ENCODE measurements around the gene ADAMTS18. TPM values are rescaled to one million over a fixed set of nuclear protein-coding genes. Genes with fewer than 3 reads are reported as not detected.

Gene ADAMTS18
- total RNA-seq, 8 experiments from 2014 or later = 0.75 to 2.9 (median 1.0) TPM; not detected in 3

- ATAC-seq (replicated peaks in 6 of 8) = no peak
- no peak overlapping the region for H3K4me3 ChIP-seq
- H3K27ac ChIP-seq = no peak overlapping the region
- H3K4me1 ChIP-seq (replicated peaks in 1 of 2) = no peaks in the 10 kb centered on the region
- in situ Hi-C loops (cut with MboI; ENCODE audit: low pct_unique_long_range_greater_than_20kb in 2 of 9, low sequenced_read_pairs in 9 of 9, unreplicated experiment in 9 of 9) = no loop called here
- WGBS, 10 experiments = 0 to 100% (median 79%) methylated on average over 1 to 2 of the region's 2 CpGs
Observed at GRCh38 chr16:77402672-77403071, 32.2 kb downstream of the ADAMTS18 start.

- no peak overlapping the region for H3K4me3 ChIP-seq
- in situ Hi-C loops (cut with MboI; ENCODE audit: low pct_unique_long_range_greater_than_20kb in 2 of 9, low sequenced_read_pairs in 9 of 9, unreplicated experiment in 9 of 9) = no loop called here
- no peak for ATAC-seq (replicated peaks in 6 of 8)
- H3K27ac ChIP-seq = no peak overlapping the region
- no peaks in the 10 kb centered on the region for H3K4me1 ChIP-seq (replicated peaks in 1 of 2)
- 55 to 100% (median 90%) methylated on average over 2 to 6 of the region's 6 CpGs; no CpG with 5 or more reads in 1 of the 10 experiments for WGBS, 10 experiments
Observed at GRCh38 chr16:77402118-77402517, 32.7 kb downstream of the ADAMTS18 start.

DNA sequence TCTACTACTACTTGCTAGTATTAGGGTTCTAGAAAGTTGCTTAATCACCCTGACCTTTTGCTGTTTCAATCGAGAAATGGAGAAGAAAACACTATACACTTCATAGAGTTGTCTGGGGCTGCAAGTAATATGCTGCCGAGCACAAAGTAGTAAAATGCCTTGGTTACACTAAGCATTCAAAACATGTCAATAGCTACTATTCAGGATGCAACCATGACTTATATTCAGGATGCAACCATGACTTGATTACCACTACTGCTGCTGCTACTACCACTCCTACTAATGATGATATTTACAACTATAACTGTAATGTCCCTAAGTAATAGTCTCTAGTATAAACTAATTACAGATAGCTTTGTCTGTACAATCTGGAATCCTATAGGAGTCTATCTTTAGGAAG is 35.3 kb downstream of the ADAMTS18 start:
- ATAC-seq (replicated peaks in 6 of 8) = no peak
- Histone ChIP-seq H3K4me1 (replicated peaks in 1 of 2) (no peaks in the 10 kb centered on the region), H3K4me3 (no peak overlapping the region), H3K27ac (no peak overlapping the region)
- in situ Hi-C loops (cut with MboI; ENCODE audit: low pct_unique_long_range_greater_than_20kb in 2 of 9, low sequenced_read_pairs in 9 of 9, unreplicated experiment in 9 of 9) = no loop called here
- 17 to 100% (median 67%) methylated on average over 1 to 2 of the region's 2 CpGs for WGBS, 10 experiments

DNA sequence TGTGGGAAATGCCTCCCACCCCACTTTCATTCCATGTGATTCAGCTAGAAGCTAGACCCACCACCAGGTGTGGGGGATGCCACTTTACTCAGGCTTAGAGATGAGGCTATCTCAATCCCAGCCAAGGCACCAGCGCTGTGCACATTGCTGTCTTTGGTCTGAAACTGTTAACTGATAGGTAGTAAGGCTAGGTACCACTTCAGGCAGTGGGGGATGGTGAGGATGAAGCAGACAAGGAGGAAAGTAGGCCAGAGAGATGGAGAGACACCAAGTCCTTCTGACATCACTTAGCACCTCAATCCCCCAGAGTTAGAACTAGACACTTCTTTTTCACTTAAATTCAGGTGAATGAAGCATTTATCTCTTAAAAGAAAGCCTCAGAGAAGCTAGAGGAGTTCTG is 35.8 kb downstream of the ADAMTS18 start:
- in situ Hi-C loops (cut with MboI; ENCODE audit: low pct_unique_long_range_greater_than_20kb in 2 of 9, low sequenced_read_pairs in 9 of 9, unreplicated experiment in 9 of 9) = no loop called here
- WGBS, 10 experiments = 80 to 100% methylated on average over 1 of the region's 1 CpG; no CpG with 5 or more reads in 8 of the 10 experiments
- no peak overlapping the region for H3K4me3 ChIP-seq

GRCh38 chr16:77398495-77398894 is 36.3 kb downstream of the ADAMTS18 start:
- peaks cover 0 to 3% of the 10 kb centered on the region in 2 donors for H3K4me1 ChIP-seq (replicated peaks in 1 of 2)
- no peak for ATAC-seq (replicated peaks in 6 of 8)
- in situ Hi-C loops (cut with MboI; ENCODE audit: low pct_unique_long_range_greater_than_20kb in 2 of 9, low sequenced_read_pairs in 9 of 9, unreplicated experiment in 9 of 9) = no loop called here
- H3K27ac ChIP-seq = no peak overlapping the region
- 0 to 100% (median 82%) methylated on average over 1 to 4 of the region's 4 CpGs; no CpG with 5 or more reads in 1 of the 10 experiments for WGBS, 10 experiments
- no peak overlapping the region for H3K4me3 ChIP-seq

More for the DNA sequence above, 35.8 kb downstream of the ADAMTS18 start:
- no peak for ATAC-seq (replicated peaks in 6 of 8)
- Histone ChIP-seq H3K4me1 (replicated peaks in 1 of 2) (no peaks in the 10 kb centered on the region), H3K27ac (no peak overlapping the region)

DNA sequence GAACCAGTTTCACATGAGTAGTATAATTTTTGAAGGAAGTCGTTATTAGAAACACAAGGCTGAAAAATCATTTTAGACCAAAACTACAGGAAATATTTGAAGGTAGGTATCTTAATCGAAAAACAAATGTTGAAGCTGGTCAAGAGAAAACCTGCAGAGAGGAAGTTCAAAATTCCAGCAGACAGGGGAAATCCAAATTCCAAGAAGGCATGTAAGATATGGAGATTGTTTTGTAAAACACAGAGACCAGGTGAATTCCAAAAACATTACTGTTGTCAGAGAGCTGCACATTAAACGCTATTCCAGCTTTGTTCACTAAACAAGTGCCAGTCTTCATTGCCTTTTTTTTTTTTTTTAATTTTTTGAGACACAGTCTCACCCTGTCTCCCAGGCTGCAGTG is 38.4 kb downstream of the ADAMTS18 start:
- H3K27ac ChIP-seq = no peak overlapping the region
- in situ Hi-C loops (cut with MboI; ENCODE audit: low pct_unique_long_range_greater_than_20kb in 2 of 9, low sequenced_read_pairs in 9 of 9, unreplicated experiment in 9 of 9) = no loop called here
- ATAC-seq (replicated peaks in 6 of 8) = no peak

GRCh38 chr16:77394699-77395098 is 40.1 kb downstream of the ADAMTS18 start:
- ATAC-seq (replicated peaks in 6 of 8) = no peak
- in situ Hi-C loops (cut with MboI; ENCODE audit: low pct_unique_long_range_greater_than_20kb in 2 of 9, low sequenced_read_pairs in 9 of 9, unreplicated experiment in 9 of 9) = no loop called here
- H3K4me1 ChIP-seq (replicated peaks in 1 of 2) = peaks cover 0 to 4% of the 10 kb centered on the region in 2 donors
- H3K27ac ChIP-seq = no peak overlapping the region
- no peak overlapping the region for H3K4me3 ChIP-seq
- WGBS, 10 experiments = 10 to 100% (median 86%) methylated on average over 1 to 2 of the region's 2 CpGs; no CpG with 5 or more reads in 1 of the 10 experiments

More for the DNA sequence above, 38.4 kb downstream of the ADAMTS18 start:
- WGBS, 10 experiments = 0 to 100% (median 84%) methylated on average over 2 to 3 of the region's 3 CpGs
- H3K4me3 ChIP-seq = no peak overlapping the region
- H3K4me1 ChIP-seq (replicated peaks in 1 of 2) = peaks cover 0 to 4% of the 10 kb centered on the region in 2 donors

DNA sequence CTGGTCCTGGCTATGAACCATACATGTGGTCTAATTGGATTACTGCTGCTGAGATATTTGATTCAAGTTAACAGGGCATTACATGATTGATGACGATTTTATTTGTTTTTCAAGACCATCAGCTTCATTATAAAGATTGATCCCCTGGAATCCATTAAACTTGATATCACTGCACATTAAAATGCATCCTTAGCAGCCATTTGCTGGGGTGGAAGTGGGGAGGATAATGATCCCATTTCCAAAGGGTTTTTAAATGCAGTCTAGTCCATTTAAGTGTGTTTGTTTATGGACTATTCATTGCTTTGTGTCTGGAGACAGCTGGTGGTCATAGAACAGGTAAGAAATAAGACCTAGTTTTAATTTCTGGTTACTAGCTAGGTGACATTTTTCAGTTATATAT is 40.9 kb downstream of the ADAMTS18 start:
- Histone ChIP-seq H3K4me1 (replicated peaks in 1 of 2) (peaks cover 0 to 4% of the 10 kb centered on the region in 2 donors), H3K27ac (no peak overlapping the region), H3K4me3 (no peak overlapping the region)
- WGBS, 10 experiments = 0 to 100% (median 85%) methylated on average over 1 of the region's 1 CpG; no CpG with 5 or more reads in 4 of the 10 experiments
- peak in 3 of 8 experiments; percentile 37 to 54 (median 45) for ATAC-seq (replicated peaks in 6 of 8)
- in situ Hi-C loops (cut with MboI; ENCODE audit: low pct_unique_long_range_greater_than_20kb in 2 of 9, low sequenced_read_pairs in 9 of 9, unreplicated experiment in 9 of 9) = no loop called here

DNA sequence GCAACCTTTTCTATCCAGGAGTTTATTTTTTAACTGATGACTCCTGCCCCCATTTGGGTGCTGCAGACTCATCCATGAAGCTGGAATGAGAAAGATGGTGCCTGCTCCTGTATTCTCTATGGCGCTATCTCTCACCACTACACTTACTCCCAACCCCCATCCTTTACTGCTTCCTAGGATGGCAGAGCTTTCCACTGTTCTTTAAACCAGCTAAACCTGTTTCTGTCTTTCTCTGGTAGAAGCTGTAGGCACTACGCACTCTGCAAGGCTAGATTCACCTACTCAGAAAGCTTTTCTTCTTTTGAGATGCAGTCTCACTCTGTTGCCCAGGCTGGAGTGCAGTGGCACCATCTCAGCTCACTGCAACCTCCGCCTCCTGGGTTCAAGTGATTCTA is 47.0 kb downstream of the ADAMTS18 start:
- WGBS, 10 experiments = 37 to 100% (median 94%) methylated on average over 1 to 3 of the region's 3 CpGs; no CpG with 5 or more reads in 2 of the 10 experiments

GRCh38 chr16:77386831-77387814 is 47.7 kb downstream of the ADAMTS18 start:
- ATAC-seq (replicated peaks in 6 of 8) = peak in 3 of 8 experiments; percentile 44 to 73 (median 61)
- in situ Hi-C loops (cut with MboI; ENCODE audit: low pct_unique_long_range_greater_than_20kb in 2 of 9, low sequenced_read_pairs in 9 of 9, unreplicated experiment in 9 of 9) = no loop called here
- Histone ChIP-seq H3K4me3 (no peak overlapping the region), H3K27ac (no peak overlapping the region), H3K4me1 (replicated peaks in 1 of 2) (no peaks in the 10 kb centered on the region)
- 33 to 91% (median 72%) methylated on average over 3 to 9 of the region's 9 CpGs; no CpG with 5 or more reads in 1 of the 10 experiments for WGBS, 10 experiments

More for the DNA sequence above, 47.0 kb downstream of the ADAMTS18 start:
- in situ Hi-C loops (cut with MboI; ENCODE audit: low pct_unique_long_range_greater_than_20kb in 2 of 9, low sequenced_read_pairs in 9 of 9, unreplicated experiment in 9 of 9) = no loop called here
- no peaks in the 10 kb centered on the region for H3K4me1 ChIP-seq (replicated peaks in 1 of 2)
- ATAC-seq (replicated peaks in 6 of 8) = no peak
- no peak overlapping the region for H3K4me3 ChIP-seq
- no peak overlapping the region for H3K27ac ChIP-seq

- WGBS, 10 experiments = 0 to 93% (median 80%) methylated on average over 1 to 3 of the region's 3 CpGs; no CpG with 5 or more reads in 3 of the 10 experiments
- no peak overlapping the region for H3K27ac ChIP-seq
- in situ Hi-C loops (cut with MboI; ENCODE audit: low pct_unique_long_range_greater_than_20kb in 2 of 9, low sequenced_read_pairs in 9 of 9, unreplicated experiment in 9 of 9) = no loop called here
- H3K4me1 ChIP-seq (replicated peaks in 1 of 2) = no peaks in the 10 kb centered on the region
- no peak overlapping the region for H3K4me3 ChIP-seq
- no peak for ATAC-seq (replicated peaks in 6 of 8)
Observed at GRCh38 chr16:77385481-77385880, 49.4 kb downstream of the ADAMTS18 start.

DNA sequence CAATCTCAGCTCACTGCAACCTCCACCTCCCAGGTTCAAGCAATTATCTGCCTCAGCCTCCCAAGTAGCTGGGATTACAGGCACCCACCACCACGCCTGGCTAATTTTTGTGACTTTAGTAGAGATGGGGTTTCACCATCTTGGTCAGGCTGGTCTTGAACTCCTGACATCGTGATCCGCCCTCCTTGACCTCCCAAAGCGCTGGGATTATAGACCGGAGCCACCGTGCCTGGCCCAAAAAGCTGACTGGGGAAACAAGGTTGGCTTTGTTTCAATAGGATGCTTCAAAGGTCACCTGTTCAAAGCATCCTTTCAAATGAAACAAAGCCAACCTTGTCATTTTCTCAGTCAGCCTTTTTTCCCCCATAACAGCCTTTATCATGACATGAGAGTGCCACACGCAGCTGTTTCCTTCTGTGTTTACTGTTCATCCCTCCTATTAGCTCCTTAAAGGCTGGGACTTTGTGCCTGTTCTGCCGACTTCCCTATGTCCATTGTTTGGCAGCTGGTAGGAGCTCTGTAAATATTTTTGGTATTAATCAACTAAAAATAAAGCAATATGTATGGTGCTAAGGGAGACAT is 51.1 kb downstream of the ADAMTS18 start:
- H3K4me3 ChIP-seq = no peak overlapping the region
- H3K27ac ChIP-seq = no peak overlapping the region
- in situ Hi-C loops (cut with MboI; ENCODE audit: low pct_unique_long_range_greater_than_20kb in 2 of 9, low sequenced_read_pairs in 9 of 9, unreplicated experiment in 9 of 9) = no loop called here
- H3K4me1 ChIP-seq (replicated peaks in 1 of 2) = no peaks in the 10 kb centered on the region
- 0 to 100% (median 83%) methylated on average over 1 to 8 of the region's 8 CpGs; no CpG with 5 or more reads in 2 of the 10 experiments for WGBS, 10 experiments
- no peak for ATAC-seq (replicated peaks in 6 of 8)

DNA sequence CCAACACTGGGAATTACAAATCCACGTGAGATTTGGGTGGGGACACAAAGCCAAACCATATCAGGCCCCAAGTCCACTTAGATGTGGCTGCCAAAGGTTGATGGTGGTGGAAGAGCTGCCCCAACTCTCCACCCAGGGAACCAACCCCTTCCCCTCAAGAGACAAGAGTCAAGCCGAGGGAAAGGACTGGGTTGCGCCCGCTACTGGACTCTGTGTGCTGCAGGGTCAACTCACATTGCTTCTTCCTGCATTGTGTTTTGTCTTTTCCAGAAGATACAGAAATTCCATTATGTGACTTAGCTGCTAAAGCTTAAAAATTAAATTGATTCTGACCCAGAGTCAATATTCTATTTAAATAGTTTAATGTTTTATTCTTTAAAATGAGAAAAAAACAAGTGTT is 58.5 kb downstream of the ADAMTS18 start:
- no peak overlapping the region for H3K27ac ChIP-seq
- 63 to 100% (median 70%) methylated on average over 1 to 3 of the region's 4 CpGs; no CpG with 5 or more reads in 5 of the 10 experiments for WGBS, 10 experiments
- H3K4me3 ChIP-seq = no peak overlapping the region
- no peaks in the 10 kb centered on the region for H3K4me1 ChIP-seq (replicated peaks in 1 of 2)
- ATAC-seq (replicated peaks in 6 of 8) = no peak
- in situ Hi-C loops (cut with MboI; ENCODE audit: low pct_unique_long_range_greater_than_20kb in 2 of 9, low sequenced_read_pairs in 9 of 9, unreplicated experiment in 9 of 9) = no loop called here

Measured in motor neuron (in vitro differentiated cells).